K562 (cell line): ENCODE data around the gene NCOA6. TPM values are rescaled to one million over a fixed set of nuclear protein-coding genes. Genes with fewer than 3 reads are reported as not detected.

Source experiments
- GTF2B ChIP-seq: IDR thresholded peaks from 2 replicates; pipeline ENCODE4 v1.6.1; 2011; ENCODE audit not compliant: insufficient read length; ENCODE audit errors: extremely low read depth
- PHB ChIP-seq: fragments of 250-450 bp; sonication (Bioruptor Pico); IDR thresholded peaks from 2 replicates; pipeline ENCODE4 v1.5.0; 2021
- PHB2 ChIP-seq: fragments of 450-650 bp; IDR thresholded peaks from 2 replicates; pipeline ENCODE4 v1.6.1; 2017; ENCODE audit warnings: low read depth
- PHTF2 ChIP-seq: fragments of 250-450 bp; sonication (Bioruptor Pico); IDR thresholded peaks from 2 replicates; pipeline ENCODE4 v1.5.0; 2021; ENCODE audit warnings: mild to moderate bottlenecking
- PRPF4 ChIP-seq: fragments of 200-400 bp; formaldehyde crosslinking; IDR thresholded peaks from one replicate; pipeline ENCODE4 v1.6.1; 2017; ENCODE audit warnings: low read length, low read depth, mild to moderate bottlenecking; ENCODE audit not compliant: insufficient read depth, poor library complexity, severe bottlenecking
- RB1 ChIP-seq: fragments of 450-650 bp; IDR thresholded peaks from 2 replicates; pipeline ENCODE4 v1.6.1; 2017; ENCODE audit warnings: low read depth, mild to moderate bottlenecking
- RBFOX2 ChIP-seq: fragments of 200-400 bp; formaldehyde crosslinking; IDR thresholded peaks from 2 replicates; pipeline ENCODE4 v1.6.1; 2017; ENCODE audit warnings: low read depth, mild to moderate bottlenecking, low read length, moderate library complexity
- ZFX ChIP-seq: sonication (generic); formaldehyde crosslinking; IDR thresholded peaks from 2 replicates; pipeline ENCODE4 v1.8.0; 2022; ENCODE audit warnings: mild to moderate bottlenecking, missing genetic modification reagents, moderate library complexity
- ZNF146 ChIP-seq: IDR thresholded peaks from one replicate; pipeline ENCODE4 v1.6.1; 2018; ENCODE audit warnings: missing compliant biosample characterization; ENCODE audit not compliant: unreplicated experiment
- ZNF165 ChIP-seq: fragments of 250-450 bp; sonication (Bioruptor Pico); IDR thresholded peaks from 2 replicates; pipeline ENCODE4 v1.4.0; 2020; ENCODE audit warnings: borderline replicate concordance
- ZNF609 ChIP-seq: sonication (generic); formaldehyde crosslinking; IDR thresholded peaks from 2 replicates; pipeline ENCODE4 v1.8.1; 2023; ENCODE audit warnings: missing genetic modification reagents, mild to moderate bottlenecking, borderline replicate concordance
- ZNF76 ChIP-seq: fragments of 250-450 bp; sonication (Bioruptor Pico); IDR thresholded peaks from 2 replicates; pipeline ENCODE4 v1.4.0; 2020; ENCODE audit warnings: mild to moderate bottlenecking, moderate library complexity, borderline replicate concordance
- ZNF766 ChIP-seq: fragments of 200-800 bp; sonication (Bioruptor generic); conservative IDR thresholded peaks from 2 replicates; pipeline ENCODE4 v1.6.1; 2016; ENCODE audit warnings: missing genetic modification characterization, missing compliant biosample characterization
- polyA plus RNA-seq, 8 experiments: library from polyadenylated mRNA; depleted of rRNA in 4 of 8; stranded (reverse) in 5 of 8; unstranded in 3 of 8; fragments of >200 nt; fragmentation: Nextera tagmentation in 2 of 8; fragmentation: Illumina TruSeq in 1 of 8; extraction: Ambion mirVana in 2 of 8; extraction: Trizol in 1 of 8; gene quantifications; 2 replicates each; pipeline versions ENCODE4 v1.2.1 to v1.2.3, GENCODE V29; 2011 to 2014; ENCODE audit warnings: inconsistent platforms in 1 of 8, missing spikeins in 1 of 8
- total RNA-seq, 7 experiments: library from RNA; depleted of rRNA in 6 of 7; stranded (reverse); fragments of >200 nt in 6 of 7; fragmentation: Illumina TruSeq in 2 of 7; extraction: Trizol in 2 of 7; gene quantifications; 2 replicates each; pipeline versions ENCODE4 v1.2.1 to v1.2.3, GENCODE V29; 2011 to 2021; ENCODE audit warnings: low replicate concordance in 1 of 7
- TF ChIP-seq, protein P1 (sequence below): sonication (generic); formaldehyde crosslinking; IDR thresholded peaks from 2 replicates; pipeline ENCODE4 v1.8.1; 2023; ENCODE audit warnings: mild to moderate bottlenecking, missing genetic modification reagents
- TF ChIP-seq, protein P2 (sequence below): sonication (generic); formaldehyde crosslinking; IDR thresholded peaks from 2 replicates; pipeline ENCODE4 v1.8.1; 2022; ENCODE audit warnings: missing genetic modification reagents
- TF ChIP-seq, protein P3 (sequence below): fragments of 200-400 bp; formaldehyde crosslinking; IDR thresholded peaks from 2 replicates; pipeline ENCODE4 v1.6.1; 2017; ENCODE audit warnings: mild to moderate bottlenecking, low read depth, low read length, moderate library complexity

Gene NCOA6
- total and polyA plus RNA-seq, 9 of the 15 experiments (the other 6 are each of a cell fraction or from before 2014, with no cell fraction given) = 6.1 to 25.0 (median 9.5) TPM

GRCh38 chr20:34704177-34705007 is 121.1 kb downstream of the NCOA6 start, which contains the start of gene TP53INP2 (continued):
- TF ChIP-seq GTF2B (no peak), ZNF76 (CRISPR knock-in tag) (no peak), ZNF165 (no peak), PHTF2 (CRISPR knock-in tag) (no peak), ZNF766 (no peak), PHB (CRISPR knock-in tag) (no peak), ZNF609 (no peak), ZNF146 (no peak), PHB2 (no peak; the same call in 1 of the 2 replicates), ZFX (CRISPR knock-in tag) (peak; percentile 80), PRPF4 (no peak), RBFOX2 (peak; percentile 78), RB1 (peak; percentile 46)
- TF ChIP-seq, protein P1, sequence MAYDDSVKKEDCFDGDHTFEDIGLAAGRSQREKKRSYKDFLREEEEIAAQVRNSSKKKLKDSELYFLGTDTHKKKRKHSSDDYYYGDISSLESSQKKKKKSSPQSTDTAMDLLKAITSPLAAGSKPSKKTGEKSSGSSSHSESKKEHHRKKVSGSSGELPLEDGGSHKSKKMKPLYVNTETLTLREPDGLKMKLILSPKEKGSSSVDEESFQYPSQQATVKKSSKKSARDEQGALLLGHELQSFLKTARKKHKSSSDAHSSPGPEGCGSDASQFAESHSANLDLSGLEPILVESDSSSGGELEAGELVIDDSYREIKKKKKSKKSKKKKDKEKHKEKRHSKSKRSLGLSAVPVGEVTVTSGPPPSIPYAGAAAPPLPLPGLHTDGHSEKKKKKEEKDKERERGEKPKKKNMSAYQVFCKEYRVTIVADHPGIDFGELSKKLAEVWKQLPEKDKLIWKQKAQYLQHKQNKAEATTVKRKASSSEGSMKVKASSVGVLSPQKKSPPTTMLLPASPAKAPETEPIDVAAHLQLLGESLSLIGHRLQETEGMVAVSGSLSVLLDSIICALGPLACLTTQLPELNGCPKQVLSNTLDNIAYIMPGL (CRISPR knock-in tag) = no peak
- TF ChIP-seq, protein P2, sequence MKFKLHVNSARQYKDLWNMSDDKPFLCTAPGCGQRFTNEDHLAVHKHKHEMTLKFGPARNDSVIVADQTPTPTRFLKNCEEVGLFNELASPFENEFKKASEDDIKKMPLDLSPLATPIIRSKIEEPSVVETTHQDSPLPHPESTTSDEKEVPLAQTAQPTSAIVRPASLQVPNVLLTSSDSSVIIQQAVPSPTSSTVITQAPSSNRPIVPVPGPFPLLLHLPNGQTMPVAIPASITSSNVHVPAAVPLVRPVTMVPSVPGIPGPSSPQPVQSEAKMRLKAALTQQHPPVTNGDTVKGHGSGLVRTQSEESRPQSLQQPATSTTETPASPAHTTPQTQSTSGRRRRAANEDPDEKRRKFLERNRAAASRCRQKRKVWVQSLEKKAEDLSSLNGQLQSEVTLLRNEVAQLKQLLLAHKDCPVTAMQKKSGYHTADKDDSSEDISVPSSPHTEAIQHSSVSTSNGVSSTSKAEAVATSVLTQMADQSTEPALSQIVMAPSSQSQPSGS (CRISPR knock-in tag) = 0 out of 2 replicates have a peak, but pooled peaks have one; percentile 24
- TF ChIP-seq, protein P3, sequence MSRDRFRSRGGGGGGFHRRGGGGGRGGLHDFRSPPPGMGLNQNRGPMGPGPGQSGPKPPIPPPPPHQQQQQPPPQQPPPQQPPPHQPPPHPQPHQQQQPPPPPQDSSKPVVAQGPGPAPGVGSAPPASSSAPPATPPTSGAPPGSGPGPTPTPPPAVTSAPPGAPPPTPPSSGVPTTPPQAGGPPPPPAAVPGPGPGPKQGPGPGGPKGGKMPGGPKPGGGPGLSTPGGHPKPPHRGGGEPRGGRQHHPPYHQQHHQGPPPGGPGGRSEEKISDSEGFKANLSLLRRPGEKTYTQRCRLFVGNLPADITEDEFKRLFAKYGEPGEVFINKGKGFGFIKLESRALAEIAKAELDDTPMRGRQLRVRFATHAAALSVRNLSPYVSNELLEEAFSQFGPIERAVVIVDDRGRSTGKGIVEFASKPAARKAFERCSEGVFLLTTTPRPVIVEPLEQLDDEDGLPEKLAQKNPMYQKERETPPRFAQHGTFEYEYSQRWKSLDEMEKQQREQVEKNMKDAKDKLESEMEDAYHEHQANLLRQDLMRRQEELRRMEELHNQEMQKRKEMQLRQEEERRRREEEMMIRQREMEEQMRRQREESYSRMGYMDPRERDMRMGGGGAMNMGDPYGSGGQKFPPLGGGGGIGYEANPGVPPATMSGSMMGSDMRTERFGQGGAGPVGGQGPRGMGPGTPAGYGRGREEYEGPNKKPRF = no peak
